Thoracic aorta (tissue), 2 donors: ENCODE measurements around the gene SLC22A9. TPM values are rescaled to one million over a fixed set of nuclear protein-coding genes. Genes with fewer than 3 reads are reported as not detected.

Experiments
- ATAC-seq: fragments of 150-250 bp; one replicate; pipeline ENCODE4 v1.8.0; 2017; ENCODE audit warnings: low read depth; ENCODE audit not compliant: insufficient number of reproducible peaks, low FRiP score
- DNase-seq: peaks from one replicate; pipeline ENCODE4 v3.0.0-alpha.2; 2020; ENCODE audit warnings: low spot score
- H3K27ac ChIP-seq, 2 donors: fragments of 200-600 bp; sonication (generic); 1 replicate in 1 of 2; 2 replicates in 1 of 2; pipeline ENCODE4 v1.5.1; 2016; ENCODE audit warnings: mild to moderate bottlenecking in 2 of 2, moderate library complexity in 2 of 2
- H3K27me3 ChIP-seq: fragments of 200-600 bp; sonication (generic); replicated peaks from 2 replicates; pipeline ENCODE4 v1.6.0; 2016; ENCODE audit warnings: mild to moderate bottlenecking; ENCODE audit not compliant: insufficient read depth
- H3K36me3 ChIP-seq: fragments of 200-600 bp; sonication (generic); one replicate; pipeline ENCODE4 v1.5.1; 2016
- H3K4me1 ChIP-seq, 2 donors: fragments of 200-600 bp; sonication (generic); 1 replicate in 1 of 2; 2 replicates in 1 of 2; pipeline versions ENCODE4 v1.5.1 to v1.6.0; 2016; ENCODE audit warnings: low read depth in 2 of 2, mild to moderate bottlenecking in 1 of 2; ENCODE audit not compliant: control insufficient read depth in 1 of 2
- H3K4me3 ChIP-seq: fragments of 200-600 bp; sonication (generic); 2 replicates; pipeline ENCODE4 v1.5.1; 2016; ENCODE audit warnings: mild to moderate bottlenecking
- H3K9me3 ChIP-seq: fragments of 200-600 bp; sonication (generic); 2 replicates; pipeline ENCODE4 v1.5.1; 2016
- total RNA-seq, 2 donors: library from RNA; depleted of rRNA; stranded (reverse); fragments of >200 nt; gene quantifications; one replicate each; pipeline versions ENCODE4 v1.1.0 to v1.2.3, GENCODE V29; 2016
- TF ChIP-seq, protein P1 (sequence below): fragments of 200-600 bp; sonication (generic); IDR thresholded peaks from one replicate; pipeline ENCODE4 v1.5.1; 2019; ENCODE audit warnings: antibody characterized with exemption

The SLC22A9 gene
- total RNA-seq, 2 donors from 2014 or later = not detected

DNA sequence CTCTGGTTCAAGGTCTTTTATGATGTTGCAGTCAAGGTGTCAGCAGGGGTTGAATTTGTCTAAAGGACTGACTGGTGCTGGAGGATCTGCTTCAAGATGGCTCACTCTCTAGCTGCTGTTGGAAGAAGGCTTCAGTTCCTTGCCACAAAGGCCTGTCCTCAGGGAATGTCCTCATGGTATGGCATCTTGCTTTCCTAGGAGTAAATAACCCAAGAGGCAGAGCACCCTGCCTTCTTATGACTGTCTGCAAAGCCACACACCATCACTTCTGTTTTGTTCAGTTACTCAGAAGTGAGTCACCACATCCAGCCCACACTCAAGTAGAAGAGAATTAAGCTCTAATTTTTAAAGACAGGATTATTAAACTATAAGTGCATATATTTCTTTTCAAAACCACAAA, 76.1 kb downstream of the SLC22A9 start:
- no peaks in the 10 kb centered on the region for H3K36me3 ChIP-seq
- no peak overlapping the region for H3K4me3 ChIP-seq
- TF ChIP-seq, protein P1, sequence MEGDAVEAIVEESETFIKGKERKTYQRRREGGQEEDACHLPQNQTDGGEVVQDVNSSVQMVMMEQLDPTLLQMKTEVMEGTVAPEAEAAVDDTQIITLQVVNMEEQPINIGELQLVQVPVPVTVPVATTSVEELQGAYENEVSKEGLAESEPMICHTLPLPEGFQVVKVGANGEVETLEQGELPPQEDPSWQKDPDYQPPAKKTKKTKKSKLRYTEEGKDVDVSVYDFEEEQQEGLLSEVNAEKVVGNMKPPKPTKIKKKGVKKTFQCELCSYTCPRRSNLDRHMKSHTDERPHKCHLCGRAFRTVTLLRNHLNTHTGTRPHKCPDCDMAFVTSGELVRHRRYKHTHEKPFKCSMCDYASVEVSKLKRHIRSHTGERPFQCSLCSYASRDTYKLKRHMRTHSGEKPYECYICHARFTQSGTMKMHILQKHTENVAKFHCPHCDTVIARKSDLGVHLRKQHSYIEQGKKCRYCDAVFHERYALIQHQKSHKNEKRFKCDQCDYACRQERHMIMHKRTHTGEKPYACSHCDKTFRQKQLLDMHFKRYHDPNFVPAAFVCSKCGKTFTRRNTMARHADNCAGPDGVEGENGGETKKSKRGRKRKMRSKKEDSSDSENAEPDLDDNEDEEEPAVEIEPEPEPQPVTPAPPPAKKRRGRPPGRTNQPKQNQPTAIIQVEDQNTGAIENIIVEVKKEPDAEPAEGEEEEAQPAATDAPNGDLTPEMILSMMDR = no peak
- H3K9me3 ChIP-seq = no peaks in the 10 kb centered on the region
- no peaks in the 10 kb centered on the region for H3K27me3 ChIP-seq
- ATAC-seq (no peak), DNase-seq (no peak)
- H3K27ac ChIP-seq = no peak overlapping the region
- no peaks in the 10 kb centered on the region for H3K4me1 ChIP-seq

DNA sequence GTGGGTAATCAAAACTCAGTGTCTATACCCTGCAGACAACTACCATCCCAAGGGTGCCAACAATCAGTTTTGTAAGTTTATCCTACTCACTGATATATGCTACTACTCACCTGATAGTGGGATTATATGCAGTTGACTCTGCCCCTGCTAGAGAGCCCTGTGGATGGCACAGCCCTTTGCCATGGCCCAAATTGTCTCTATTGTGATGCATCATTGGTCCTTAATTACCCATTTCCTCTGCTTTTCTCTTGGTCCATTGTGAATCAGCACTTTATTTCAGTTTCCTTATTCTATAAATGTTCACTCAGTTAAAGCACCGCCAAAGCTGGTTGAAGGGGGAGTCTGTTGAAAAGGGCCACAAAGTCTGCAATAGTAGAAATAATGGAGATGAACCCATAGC, 79.1 kb downstream of the SLC22A9 start:
- ATAC-seq (no peak), DNase-seq (no peak)
- Histone ChIP-seq H3K27me3 (no peaks in the 10 kb centered on the region), H3K36me3 (no peaks in the 10 kb centered on the region), H3K4me1 (no peaks in the 10 kb centered on the region), H3K9me3 (no peaks in the 10 kb centered on the region), H3K27ac (no peak overlapping the region), H3K4me3 (no peak overlapping the region)
- TF ChIP-seq, protein P1 = no peak

DNA sequence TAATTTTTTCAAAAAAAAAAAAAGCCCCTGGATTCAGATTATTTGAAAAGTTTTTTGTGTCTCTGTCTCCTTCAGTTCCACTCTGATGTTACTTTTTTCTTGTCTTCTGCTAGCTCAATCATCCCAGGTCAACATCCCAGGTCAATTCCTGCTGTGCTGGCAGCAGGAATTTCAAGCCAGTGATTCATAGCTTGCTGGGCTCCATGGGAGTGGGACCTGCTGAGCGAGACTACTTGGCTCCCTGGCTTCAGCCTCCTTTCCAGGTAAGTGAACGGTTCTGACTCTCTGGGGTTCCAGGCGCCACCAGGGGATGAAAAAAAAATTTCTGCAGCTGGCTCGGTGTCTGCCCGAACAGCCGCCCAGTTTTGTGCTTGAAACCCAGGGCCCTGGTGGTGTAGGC, 90.0 kb downstream of the SLC22A9 start:
- Histone ChIP-seq H3K27ac (no peak overlapping the region), H3K4me3 (no peak overlapping the region), H3K4me1 (no peaks in the 10 kb centered on the region), H3K27me3 (no peaks in the 10 kb centered on the region), H3K9me3 (no peaks in the 10 kb centered on the region), H3K36me3 (no peaks in the 10 kb centered on the region)
- ATAC-seq = no peak
- TF ChIP-seq, protein P1 = no peak
- no peak for DNase-seq

Other genes with a start within 250 kb of the SLC22A9 start
- gene SLC22A24, start 225.6 kb upstream of the SLC22A9 start, total RNA-seq = not detected
- not detected for gene SLC22A25, start 126.2 kb upstream of the SLC22A9 start, total RNA-seq
- gene PLAAT5, start 121.4 kb downstream of the SLC22A9 start, total RNA-seq = 1 to 10 TPM in 1 of 2 donors, under 1 TPM in 1; 0.49 to 1.8 TPM
- under 1 TPM in 1 of 2 donors, not detected in 1; 0.54 TPM for gene LGALS12, start 136.3 kb downstream of the SLC22A9 start, total RNA-seq
- gene PLAAT4, start 167.0 kb downstream of the SLC22A9 start, total RNA-seq = 10 to 100 TPM; 19.2 to 20.4 TPM
- gene PLAAT2, start 193.6 kb downstream of the SLC22A9 start, total RNA-seq = not detected
- 10 to 100 TPM; 29.5 to 48.7 TPM for gene PLAAT3, start 244.6 kb downstream of the SLC22A9 start, total RNA-seq